B cell (primary cell): Measurements from ENCODE around the gene PIK3CA. TPM values are rescaled to one million over a fixed set of nuclear protein-coding genes. Genes with fewer than 3 reads are reported as not detected.

ENCODE experiments used
- ATAC-seq: fragments of 200-7000 bp; cut with Tn5 transposase; one replicate; pipeline ENCODE4 v1.10.0; 2021; ENCODE audit warnings: low read depth, mild to moderate bottlenecking, moderate number of reproducible peaks, moderate library complexity
- CTCF ChIA-PET: fragments of 350-600 bp; sonication (Branson Sonifier 250); formaldehyde crosslinking; loops from one replicate; lab custom pipeline; 2021; ENCODE audit warnings: antibody characterized with exemption, inconsistent platforms; lab: Charles Lee
- POLR2A ChIA-PET: fragments of 350-600 bp; sonication (Branson Sonifier 250); formaldehyde crosslinking; loops from one replicate; lab custom pipeline; 2021; ENCODE audit warnings: antibody characterized with exemption; lab: Charles Lee
- DNase-seq: peaks from one replicate; pipeline ENCODE4 v3.0.0; 2013
- H2AFZ ChIP-seq: 2 replicates; pipeline ENCODE4 v1.6.1; 2012; ENCODE audit warnings: mild to moderate bottlenecking, low read depth, low read length; ENCODE audit not compliant: insufficient read depth, poor library complexity, severe bottlenecking
- H3K27ac ChIP-seq, 2 donors: 1 replicate in 1 of 2; 2 replicates in 1 of 2; pipeline ENCODE4 v1.5.1; 2012 to 2013; ENCODE audit warnings: low read length in 2 of 2, mild to moderate bottlenecking in 2 of 2, moderate library complexity in 1 of 2
- H3K27me3 ChIP-seq, 4 experiments: fragments of 200-600 bp in 1 of 4; sonication (generic) in 1 of 4; replicated peaks in 1 of 4; 1 replicate in 2 of 4; 2 replicates in 2 of 4; pipeline versions ENCODE4 v1.6.1 to v1.7.0; 2013 to 2016; ENCODE audit warnings: low read length in 3 of 4, mild to moderate bottlenecking in 2 of 4, mixed read lengths in 1 of 4, moderate library complexity in 1 of 4; ENCODE audit not compliant: insufficient read depth in 4 of 4, control insufficient read depth in 3 of 4; ENCODE audit errors: control extremely low read depth in 1 of 4
- H3K36me3 ChIP-seq, 2 experiments: replicated peaks in 1 of 2; 1 replicate in 1 of 2; 2 replicates in 1 of 2; pipeline versions ENCODE4 v1.6.1 to v1.7.1; 2013; ENCODE audit warnings: low read length in 1 of 2; ENCODE audit not compliant: insufficient read depth in 2 of 2, control insufficient read depth in 1 of 2; ENCODE audit errors: control extremely low read depth in 1 of 2, extremely low read depth in 1 of 2
- H3K4me1 ChIP-seq, 2 donors: fragments of 200-600 bp in 1 of 2; sonication (generic) in 1 of 2; 1 replicate in 1 of 2; 2 replicates in 1 of 2; pipeline versions ENCODE4 v1.5.1 to v1.6.1; 2013 to 2017; ENCODE audit warnings: low read length in 2 of 2; ENCODE audit not compliant: control insufficient read depth in 2 of 2, insufficient read depth in 2 of 2
- H3K4me2 ChIP-seq: replicated peaks from 2 replicates; pipeline ENCODE3; 2012; ENCODE audit warnings: mild to moderate bottlenecking, low read depth, low read length; ENCODE audit not compliant: poor library complexity, severe bottlenecking
- H3K4me3 ChIP-seq, 5 experiments: fragments of 200-600 bp in 1 of 5; sonication (generic) in 1 of 5; 1 replicate in 3 of 5; 2 replicates in 2 of 5; pipeline versions ENCODE4 v1.5.1 to v1.7.0; 2011 to 2016; ENCODE audit warnings: low read length in 4 of 5, mild to moderate bottlenecking in 4 of 5, low read depth in 2 of 5, control low read depth in 1 of 5, moderate library complexity in 1 of 5; ENCODE audit not compliant: insufficient read depth in 1 of 5; ENCODE audit errors: control extremely low read depth in 1 of 5, extremely low read depth in 1 of 5
- H3K79me2 ChIP-seq: fragments of 200-600 bp; sonication (generic); one replicate; pipeline ENCODE4 v1.6.0; 2016; ENCODE audit warnings: low read length; ENCODE audit not compliant: control insufficient read depth, insufficient read depth
- H3K9ac ChIP-seq: fragments of 200-600 bp; sonication (generic); 2 replicates; pipeline ENCODE4 v1.6.1; 2017; ENCODE audit warnings: mild to moderate bottlenecking, low read length, moderate library complexity
- H3K9me3 ChIP-seq, 3 donors: one replicate each; pipeline versions ENCODE4 v1.6.1 to v1.7.1; 2013; ENCODE audit warnings: low read length in 2 of 3; ENCODE audit not compliant: control insufficient read depth in 2 of 3, insufficient read depth in 1 of 3; ENCODE audit errors: control extremely low read depth in 1 of 3
- H4K20me1 ChIP-seq: 2 replicates; pipeline ENCODE4 v1.6.0; 2012; ENCODE audit warnings: mild to moderate bottlenecking, low read length; ENCODE audit not compliant: insufficient read depth, control insufficient read depth, poor library complexity, severe bottlenecking
- H3K27ac Mint-ChIP-seq: one replicate; pipeline ENCODE4 v1.8.0; 2021; ENCODE audit warnings: mixed read lengths
- H3K27me3 Mint-ChIP-seq: one replicate; pipeline ENCODE4 v1.8.0; 2021; ENCODE audit warnings: mixed read lengths
- H3K4me1 Mint-ChIP-seq: one replicate; pipeline ENCODE4 v1.8.0; 2021; ENCODE audit warnings: mixed read lengths
- H3K4me3 Mint-ChIP-seq: one replicate; pipeline ENCODE4 v1.8.0; 2021; ENCODE audit warnings: mixed read lengths
- H3K9me3 Mint-ChIP-seq: one replicate; pipeline ENCODE4 v1.8.0; 2022; ENCODE audit warnings: mixed read lengths; ENCODE audit not compliant: insufficient read depth
- EZH2 ChIP-seq: IDR thresholded peaks from 2 replicates; pipeline ENCODE4 v1.6.1; 2012; ENCODE audit warnings: borderline replicate concordance, low read depth, mild to moderate bottlenecking, moderate library complexity, low read length; ENCODE audit not compliant: insufficient read depth, poor library complexity, severe bottlenecking
- WGBS: methylation state at CpG from one replicate; pipeline ENCODE4 v1.1.5; 2013; ENCODE audit warnings: missing lambda C conversion rate; ENCODE audit not compliant: insufficient coverage; 5-methylcytosine and 5-hydroxymethylcytosine counted together
- intact Hi-C: fragments of 100-400 bp; cut with micrococcal nuclease; formaldehyde crosslinking; loops from one replicate; pipeline ENCODE4 v1.10.0; 2022
- polyA plus RNA-seq: library from polyadenylated mRNA; depleted of rRNA; stranded (reverse); fragments of >200 nt; gene quantifications from 2 replicates; pipeline ENCODE4 v1.2.3, GENCODE V29; 2012
- total RNA-seq, 2 donors: library from RNA; stranded (reverse); fragments of 120-200 nt in 1 of 2; gene quantifications; 1 replicate in 1 of 2; 2 replicates in 1 of 2; pipeline versions ENCODE4 v1.2.3 to v1.2.4, GENCODE V29; 2013 to 2022
- TF ChIP-seq, protein P1 (sequence below): fragments of 200-600 bp; IDR thresholded peaks from one replicate; pipeline ENCODE4 v1.8.0; 2022; ENCODE audit warnings: antibody characterized with exemption, mild to moderate bottlenecking

PIK3CA gene
- total and polyA plus RNA-seq, 2 donors (not counting 1 experiment from before 2014, with no cell fraction given), result 6.4 to 61.8 TPM

GRCh38 chr3:179166561-179167201 is 18.5 kb downstream of the PIK3CA start:
- no CpG with 5 or more reads among the region's 2 CpGs for WGBS
- intact Hi-C loops, result no loop called here
- DNase-seq (peak; percentile 15), ATAC-seq (no peak)
- peaks cover 0 to 1% (median 0%) of the 10 kb centered on the region in 3 donors for H3K9me3 ChIP-seq
- H3K27ac ChIP-seq, result peak overlapping the region in 1 of 2 donors; percentile 44
- ChIA-PET CTCF (interaction anchor here (0.8 to 1.3 kb wide), 3 partner anchors 13 to 150 kb away, joined by 3 to 4 read pairs (median 3); no protein-coding TSS in a partner anchor), POLR2A (interaction anchor here (2.1 kb wide), 1 partner anchor 18 kb away, joined by 10 read pairs; no protein-coding TSS in a partner anchor)
- peak overlapping the region in 2 of 5 experiments; percentile 3 to 38 for H3K4me3 ChIP-seq
- peak overlapping the region; percentile 58 for H3K4me2 ChIP-seq
- no peak overlapping the region for H3K27ac Mint-ChIP-seq
- no peaks in the 10 kb centered on the region for H3K27me3 ChIP-seq
- H2AFZ ChIP-seq, result no peak overlapping the region
- peaks cover 32% of the 10 kb centered on the region for H4K20me1 ChIP-seq
- H3K27me3 Mint-ChIP-seq, result no peaks in the 10 kb centered on the region
- H3K79me2 ChIP-seq, result peaks cover 85% of the 10 kb centered on the region
- peaks cover 64% of the 10 kb centered on the region for H3K4me1 Mint-ChIP-seq
- no peaks in the 10 kb centered on the region for H3K36me3 ChIP-seq
- H3K9me3 Mint-ChIP-seq, result peaks cover 2% of the 10 kb centered on the region
- peaks cover 25 to 43% of the 10 kb centered on the region in 2 donors for H3K4me1 ChIP-seq
- peak overlapping the region; percentile 18 for H3K9ac ChIP-seq
- peak overlapping the region; percentile 34 for H3K4me3 Mint-ChIP-seq
- no peak for TF ChIP-seq EZH2
- TF ChIP-seq, protein P1, sequence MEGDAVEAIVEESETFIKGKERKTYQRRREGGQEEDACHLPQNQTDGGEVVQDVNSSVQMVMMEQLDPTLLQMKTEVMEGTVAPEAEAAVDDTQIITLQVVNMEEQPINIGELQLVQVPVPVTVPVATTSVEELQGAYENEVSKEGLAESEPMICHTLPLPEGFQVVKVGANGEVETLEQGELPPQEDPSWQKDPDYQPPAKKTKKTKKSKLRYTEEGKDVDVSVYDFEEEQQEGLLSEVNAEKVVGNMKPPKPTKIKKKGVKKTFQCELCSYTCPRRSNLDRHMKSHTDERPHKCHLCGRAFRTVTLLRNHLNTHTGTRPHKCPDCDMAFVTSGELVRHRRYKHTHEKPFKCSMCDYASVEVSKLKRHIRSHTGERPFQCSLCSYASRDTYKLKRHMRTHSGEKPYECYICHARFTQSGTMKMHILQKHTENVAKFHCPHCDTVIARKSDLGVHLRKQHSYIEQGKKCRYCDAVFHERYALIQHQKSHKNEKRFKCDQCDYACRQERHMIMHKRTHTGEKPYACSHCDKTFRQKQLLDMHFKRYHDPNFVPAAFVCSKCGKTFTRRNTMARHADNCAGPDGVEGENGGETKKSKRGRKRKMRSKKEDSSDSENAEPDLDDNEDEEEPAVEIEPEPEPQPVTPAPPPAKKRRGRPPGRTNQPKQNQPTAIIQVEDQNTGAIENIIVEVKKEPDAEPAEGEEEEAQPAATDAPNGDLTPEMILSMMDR, result no peak

DNA sequence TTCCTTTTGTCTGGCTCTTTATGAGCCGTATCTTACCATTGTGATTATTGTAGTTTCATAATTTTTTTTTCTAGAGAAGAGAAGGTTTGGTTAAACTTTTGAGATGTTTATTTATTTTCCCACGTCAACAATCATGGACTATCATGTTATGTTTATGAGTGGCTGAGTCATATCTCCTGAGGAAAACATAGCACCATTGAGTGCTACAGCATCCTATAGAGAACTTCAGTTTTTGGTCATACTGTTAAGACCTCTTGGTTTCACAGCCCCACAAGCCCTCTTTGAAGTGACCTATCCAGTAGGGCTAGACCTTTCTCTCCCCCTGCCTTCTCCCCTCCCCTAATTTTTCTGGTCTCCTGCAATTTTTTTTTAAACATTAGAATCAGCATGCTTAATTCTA is 20.8 kb downstream of the PIK3CA start:
- no peak overlapping the region for H3K27ac ChIP-seq
- ChIA-PET POLR2A (no interaction called here), CTCF (interaction anchor here (0.8 kb wide), 1 partner anchor 26 kb away, joined by 3 read pairs; no protein-coding TSS in a partner anchor)
- H3K4me1 ChIP-seq, result peaks cover 20 to 30% of the 10 kb centered on the region in 2 donors
- Mint-ChIP-seq H3K9me3 (peaks cover 2% of the 10 kb centered on the region), H3K4me3 (no peak overlapping the region), H3K27me3 (no peaks in the 10 kb centered on the region), H3K27ac (no peak overlapping the region), H3K4me1 (peaks cover 56% of the 10 kb centered on the region)
- H3K79me2 ChIP-seq, result peaks cover 96% of the 10 kb centered on the region
- ATAC-seq, result no peak
- no peaks in the 10 kb centered on the region for H3K27me3 ChIP-seq
- DNase-seq, result no peak
- no peak overlapping the region for H3K4me3 ChIP-seq
- no peak overlapping the region for H3K9ac ChIP-seq
- no peak for TF ChIP-seq EZH2
- no CpG with 5 or more reads among the region's 2 CpGs for WGBS
- H3K4me2 ChIP-seq, result no peak overlapping the region
- intact Hi-C loops, result no loop called here
- no peak overlapping the region for H2AFZ ChIP-seq
- H3K36me3 ChIP-seq, result no peaks in the 10 kb centered on the region
- H4K20me1 ChIP-seq, result peaks cover 32% of the 10 kb centered on the region
- H3K9me3 ChIP-seq, result peaks cover 0 to 2% (median 0%) of the 10 kb centered on the region in 3 donors
